Measurements from ENCODE around the gene HSPB1. TPM values are rescaled to one million over a fixed set of nuclear protein-coding genes. Genes with fewer than 3 reads are reported as not detected.
"Not testable (repeated sequence)": the region's sequence is repeated elsewhere in the genome, so short reads cannot be mapped to it uniquely, and the experiment has no call there.

Gene HSPB1
- total RNA-seq, 1 donor from 2014 or later: 235 TPM

DNA sequence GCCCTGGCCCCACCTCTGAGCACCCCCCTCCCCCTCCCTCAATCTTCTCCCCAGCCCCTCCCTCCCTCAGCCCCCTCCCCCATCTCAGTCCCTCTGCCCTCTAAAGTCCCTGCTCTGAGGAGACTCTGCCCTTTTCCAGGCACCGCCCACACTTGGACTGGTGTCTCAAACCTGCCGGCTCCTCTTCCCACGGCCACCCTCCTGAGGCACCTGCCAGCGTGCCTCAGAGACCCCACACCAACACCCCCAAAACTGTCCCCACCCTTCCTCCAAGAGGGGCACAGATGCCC, 34.6 kb upstream of the HSPB1 start:
- H3K4me3 Mint-ChIP-seq: peak overlapping the region; percentile 40

DNA sequence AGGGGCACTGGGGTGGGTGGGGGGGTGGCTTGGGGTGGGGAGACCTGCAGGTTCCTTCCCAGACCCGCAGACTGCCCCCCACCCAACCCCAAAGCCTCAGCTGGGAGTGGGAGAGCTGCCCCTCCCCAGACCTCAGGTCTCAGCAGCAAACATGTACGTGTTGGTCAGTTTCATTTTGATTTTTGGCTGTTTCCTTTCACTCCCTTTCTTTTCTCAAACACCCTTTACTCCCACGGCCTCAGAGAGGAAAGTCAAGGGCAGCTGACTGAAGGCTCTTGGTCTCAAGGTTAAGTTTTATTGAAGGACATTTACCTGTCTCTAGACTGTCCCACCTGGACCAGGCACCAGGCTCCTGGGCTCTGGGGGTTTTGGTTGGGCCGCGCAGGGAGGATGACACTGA, 34.1 kb upstream of the HSPB1 start:
- Mint-ChIP-seq H3K36me3 (no peaks in the 10 kb centered on the region), H3K4me1 (peaks cover 25% of the 10 kb centered on the region), H3K4me3 (peak overlapping the region; percentile 40), H3K27me3 (ENCODE audit: low read depth) (peaks cover 56% of the 10 kb centered on the region), H3K9me3 (no peaks in the 10 kb centered on the region), H3K27ac (no peak overlapping the region)
- TF ChIP-seq, protein P1, sequence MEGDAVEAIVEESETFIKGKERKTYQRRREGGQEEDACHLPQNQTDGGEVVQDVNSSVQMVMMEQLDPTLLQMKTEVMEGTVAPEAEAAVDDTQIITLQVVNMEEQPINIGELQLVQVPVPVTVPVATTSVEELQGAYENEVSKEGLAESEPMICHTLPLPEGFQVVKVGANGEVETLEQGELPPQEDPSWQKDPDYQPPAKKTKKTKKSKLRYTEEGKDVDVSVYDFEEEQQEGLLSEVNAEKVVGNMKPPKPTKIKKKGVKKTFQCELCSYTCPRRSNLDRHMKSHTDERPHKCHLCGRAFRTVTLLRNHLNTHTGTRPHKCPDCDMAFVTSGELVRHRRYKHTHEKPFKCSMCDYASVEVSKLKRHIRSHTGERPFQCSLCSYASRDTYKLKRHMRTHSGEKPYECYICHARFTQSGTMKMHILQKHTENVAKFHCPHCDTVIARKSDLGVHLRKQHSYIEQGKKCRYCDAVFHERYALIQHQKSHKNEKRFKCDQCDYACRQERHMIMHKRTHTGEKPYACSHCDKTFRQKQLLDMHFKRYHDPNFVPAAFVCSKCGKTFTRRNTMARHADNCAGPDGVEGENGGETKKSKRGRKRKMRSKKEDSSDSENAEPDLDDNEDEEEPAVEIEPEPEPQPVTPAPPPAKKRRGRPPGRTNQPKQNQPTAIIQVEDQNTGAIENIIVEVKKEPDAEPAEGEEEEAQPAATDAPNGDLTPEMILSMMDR (IDR thresholded peaks at IDR 0.05; ENCODE audit: unreplicated experiment): no peak
- DNase-seq (ENCODE audit: low spot score in 2 of 2, unreplicated experiment in 2 of 2): no peak

More for the DNA sequence above, 34.6 kb upstream of the HSPB1 start:
- TF ChIP-seq, protein P1 (IDR thresholded peaks at IDR 0.05; ENCODE audit: unreplicated experiment): no peak
- H3K36me3 Mint-ChIP-seq: no peaks in the 10 kb centered on the region
- no peak overlapping the region for H3K27ac Mint-ChIP-seq
- no peak for DNase-seq (ENCODE audit: low spot score in 2 of 2, unreplicated experiment in 2 of 2)
- H3K4me1 Mint-ChIP-seq: peaks cover 21% of the 10 kb centered on the region
- H3K27me3 Mint-ChIP-seq (ENCODE audit: low read depth): peaks cover 52% of the 10 kb centered on the region
- H3K9me3 Mint-ChIP-seq: no peaks in the 10 kb centered on the region

DNA sequence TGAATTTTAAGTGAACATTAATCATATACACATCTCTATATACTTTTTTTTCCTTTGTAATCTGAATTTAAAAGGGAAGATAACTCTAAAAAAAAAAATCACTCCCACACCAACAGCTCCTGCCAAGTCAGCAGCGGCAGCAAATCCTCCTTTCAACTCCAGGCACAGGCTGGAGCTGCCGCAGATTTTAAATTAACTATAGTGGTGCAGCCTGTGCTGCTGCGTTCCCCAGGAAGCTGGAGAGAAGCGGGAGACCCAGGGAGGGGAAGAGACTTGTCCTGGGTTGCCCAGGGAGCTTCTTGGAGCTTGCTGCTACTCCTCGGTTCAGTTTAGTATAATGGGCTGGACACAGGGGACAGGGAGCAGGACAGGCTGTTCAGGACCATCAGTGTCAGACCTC, 32.6 kb upstream of the HSPB1 start:
- Mint-ChIP-seq H3K27ac (peak overlapping the region; percentile 27), H3K4me1 (peaks cover 30% of the 10 kb centered on the region), H3K9me3 (no peaks in the 10 kb centered on the region), H3K36me3 (no peaks in the 10 kb centered on the region), H3K4me3 (peak overlapping the region; percentile 20), H3K27me3 (ENCODE audit: low read depth) (peaks cover 66% of the 10 kb centered on the region)
- DNase-seq (ENCODE audit: low spot score in 2 of 2, unreplicated experiment in 2 of 2): no peak
- TF ChIP-seq, protein P1 (IDR thresholded peaks at IDR 0.05; ENCODE audit: unreplicated experiment): no peak

DNA sequence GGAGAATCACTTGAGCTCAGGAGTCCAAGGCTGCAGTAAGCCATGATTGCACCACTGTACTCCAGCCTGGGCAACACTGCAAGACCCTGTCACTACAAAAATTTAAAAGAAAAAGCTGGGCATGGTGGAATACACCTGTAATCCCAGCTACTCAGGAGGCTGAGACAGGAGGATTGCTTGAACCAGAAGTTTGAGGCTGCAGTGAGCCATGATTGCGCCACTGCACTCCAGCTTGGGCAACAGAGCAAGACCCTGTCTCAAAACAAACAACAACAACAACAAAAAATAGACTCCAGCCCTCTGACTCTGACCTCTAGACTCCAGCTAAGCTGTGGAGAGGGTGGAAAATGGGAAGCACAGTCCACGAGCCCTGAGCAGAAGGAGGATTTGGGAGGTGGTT, 31.1 kb upstream of the HSPB1 start:
- not testable (repeated sequence) for H3K27ac Mint-ChIP-seq
- peaks cover 72% of the 10 kb centered on the region for H3K27me3 Mint-ChIP-seq (ENCODE audit: low read depth)

DNA sequence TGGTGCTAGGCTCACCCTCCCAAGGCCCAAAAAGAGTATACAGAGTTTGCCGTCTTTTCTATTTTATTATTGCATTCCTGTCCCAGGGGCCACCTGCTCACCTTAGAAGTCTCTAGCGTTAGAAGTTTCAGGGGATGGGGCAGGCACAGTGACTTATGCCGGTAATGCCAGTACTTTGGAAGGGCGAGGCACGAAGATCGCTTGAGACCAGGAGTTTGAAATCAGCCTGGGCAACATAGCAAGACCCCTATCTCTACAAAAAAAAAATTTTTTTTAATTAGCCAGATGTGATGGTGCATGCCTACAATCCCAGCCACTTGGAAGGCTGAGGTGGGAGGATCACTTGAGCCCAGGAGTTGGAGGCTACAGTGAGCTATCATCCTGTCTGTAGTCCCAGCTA, 30.3 kb upstream of the HSPB1 start:
- peaks cover 70% of the 10 kb centered on the region for H3K27me3 Mint-ChIP-seq (ENCODE audit: low read depth)
- TF ChIP-seq, protein P1 (IDR thresholded peaks at IDR 0.05; ENCODE audit: unreplicated experiment): no peak
- H3K27ac Mint-ChIP-seq: no peak overlapping the region
- H3K36me3 Mint-ChIP-seq: no peaks in the 10 kb centered on the region
- no peaks in the 10 kb centered on the region for H3K9me3 Mint-ChIP-seq
- H3K4me1 Mint-ChIP-seq: peaks cover 30% of the 10 kb centered on the region
- DNase-seq (ENCODE audit: low spot score in 2 of 2, unreplicated experiment in 2 of 2): no peak
- no peak overlapping the region for H3K4me3 Mint-ChIP-seq

More for the DNA sequence above, 31.1 kb upstream of the HSPB1 start:
- peaks cover 30% of the 10 kb centered on the region for H3K4me1 Mint-ChIP-seq
- H3K36me3 Mint-ChIP-seq; H3K9me3 Mint-ChIP-seq; H3K4me3 Mint-ChIP-seq; DNase-seq (ENCODE audit: low spot score in 2 of 2, unreplicated experiment in 2 of 2): not testable (repeated sequence)

DNA sequence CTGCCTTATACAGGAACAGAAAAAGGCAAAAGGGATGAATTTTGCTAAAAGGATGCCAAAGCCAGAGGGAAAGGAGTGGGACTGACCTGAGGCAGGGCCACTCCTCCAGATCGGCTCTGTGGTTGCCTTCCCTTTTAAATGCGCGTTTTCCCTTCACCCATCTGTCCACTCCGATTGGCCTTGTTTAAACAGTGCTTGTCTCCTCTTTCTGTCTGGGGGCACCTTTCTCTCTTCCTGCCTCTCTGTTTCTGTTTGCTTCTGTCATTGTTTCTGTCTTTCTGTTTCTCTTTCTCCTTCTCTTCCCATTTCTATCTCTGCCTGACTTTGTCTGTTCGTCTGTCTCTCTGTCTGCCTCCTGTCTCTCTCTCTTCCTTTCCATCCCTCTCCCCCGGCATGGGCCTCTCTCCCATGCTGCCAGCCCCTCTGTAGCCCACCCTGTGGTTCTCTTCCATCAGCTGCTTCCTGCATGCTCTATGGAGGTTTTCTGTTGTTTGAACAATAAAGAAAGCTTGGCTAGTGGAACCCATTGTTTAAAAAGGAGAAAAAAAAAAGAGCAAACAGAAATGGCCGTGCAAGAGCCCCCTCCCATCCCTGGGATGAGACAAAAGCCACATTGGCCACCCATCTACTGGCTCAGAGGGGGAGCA, 29.5 kb upstream of the HSPB1 start:
- H3K9me3 Mint-ChIP-seq: no peaks in the 10 kb centered on the region
- DNase-seq (ENCODE audit: low spot score in 2 of 2, unreplicated experiment in 2 of 2): no peak
- H3K27me3 Mint-ChIP-seq (ENCODE audit: low read depth): peaks cover 73% of the 10 kb centered on the region
- H3K4me1 Mint-ChIP-seq: peaks cover 28% of the 10 kb centered on the region
- no peak overlapping the region for H3K27ac Mint-ChIP-seq
- no peak overlapping the region for H3K4me3 Mint-ChIP-seq
- TF ChIP-seq, protein P1 (IDR thresholded peaks at IDR 0.05; ENCODE audit: unreplicated experiment): no peak
- H3K36me3 Mint-ChIP-seq: no peaks in the 10 kb centered on the region

Data from mesothelial cell of epicardium (in vitro differentiated cells).